ENCODE results near the gene SWAP70.
"Not testable (repeated sequence)": the region's sequence is repeated elsewhere in the genome, so short reads cannot be mapped to it uniquely, and the experiment has no call there.

The SWAP70 gene

DNA sequence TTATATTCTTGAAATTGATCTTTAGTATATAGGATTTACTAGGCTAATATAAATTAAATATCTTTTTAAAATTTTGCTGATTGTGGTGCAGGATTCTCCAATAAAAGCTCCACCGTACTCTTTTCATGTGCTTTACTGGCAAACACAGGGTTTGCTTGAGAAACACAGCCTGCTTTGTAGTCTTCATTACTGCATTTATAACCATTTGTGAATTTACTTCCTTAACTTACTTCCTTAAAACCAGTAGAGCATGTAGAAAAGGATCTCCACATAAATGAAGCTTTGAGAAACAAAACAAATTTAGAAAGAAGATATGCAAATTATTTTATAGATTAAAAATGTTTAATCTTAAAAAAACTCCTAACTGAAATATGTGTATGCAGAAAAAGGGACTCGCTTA lies 28.8 kb downstream of the SWAP70 start:
- no peak for DNase-seq (ENCODE audit: low read depth)

DNA sequence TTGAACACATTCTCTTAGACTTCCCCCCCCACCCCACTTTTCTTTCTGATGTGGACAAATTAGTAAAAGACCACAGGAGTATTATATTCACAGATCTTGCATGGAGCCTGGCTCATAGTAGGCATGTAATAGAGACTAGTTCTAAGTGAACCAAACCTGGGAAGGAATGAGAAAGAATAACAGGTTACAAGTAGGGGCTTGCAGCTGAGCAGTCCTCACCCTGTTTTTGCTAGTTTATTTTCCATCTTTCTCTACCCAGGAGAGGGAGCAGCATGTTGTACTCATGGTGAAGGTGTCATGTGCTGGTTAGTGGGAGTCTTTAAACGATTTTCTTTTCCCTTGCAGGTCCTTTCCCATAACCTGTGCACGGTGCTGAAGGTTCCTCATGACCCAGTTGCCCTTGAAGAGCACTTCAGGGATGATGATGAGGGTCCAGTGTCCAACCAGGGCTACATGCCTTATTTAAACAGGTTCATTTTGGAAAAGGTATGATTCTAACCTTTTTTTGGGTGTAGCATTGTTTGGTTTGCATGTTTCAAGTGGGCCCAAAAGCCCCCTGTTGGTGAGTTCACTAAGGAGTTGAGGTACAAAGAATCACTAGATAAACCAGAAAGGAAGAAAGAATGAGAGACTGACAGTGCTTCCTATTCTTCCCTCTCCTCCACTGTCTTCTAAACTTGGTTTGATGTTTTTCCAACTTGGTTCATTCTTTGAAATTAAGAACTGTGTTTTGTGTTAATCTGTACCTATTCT lies 30.1 kb downstream of the SWAP70 start:
- DNase-seq (ENCODE audit: low read depth), result no peak

DNA sequence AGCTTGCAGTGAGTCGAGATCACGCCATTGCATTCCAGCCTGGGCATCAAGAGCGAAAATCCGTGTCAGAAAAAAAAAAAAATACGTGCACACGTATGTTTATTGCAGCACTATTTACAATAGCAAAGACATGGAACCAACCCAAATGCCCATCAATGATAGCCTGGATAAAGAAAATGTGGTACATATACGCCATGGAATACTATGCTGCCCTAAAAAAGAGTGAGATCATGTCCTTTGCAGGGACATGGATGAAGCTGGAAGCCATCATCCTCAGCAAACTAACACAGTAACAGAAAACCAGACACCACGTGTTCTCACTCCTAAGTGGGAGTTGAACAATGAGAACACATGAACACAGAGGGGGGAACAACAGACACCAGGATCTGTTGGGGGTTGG lies 31.4 kb downstream of the SWAP70 start:
- not testable (repeated sequence) for DNase-seq (ENCODE audit: low read depth)

DNA sequence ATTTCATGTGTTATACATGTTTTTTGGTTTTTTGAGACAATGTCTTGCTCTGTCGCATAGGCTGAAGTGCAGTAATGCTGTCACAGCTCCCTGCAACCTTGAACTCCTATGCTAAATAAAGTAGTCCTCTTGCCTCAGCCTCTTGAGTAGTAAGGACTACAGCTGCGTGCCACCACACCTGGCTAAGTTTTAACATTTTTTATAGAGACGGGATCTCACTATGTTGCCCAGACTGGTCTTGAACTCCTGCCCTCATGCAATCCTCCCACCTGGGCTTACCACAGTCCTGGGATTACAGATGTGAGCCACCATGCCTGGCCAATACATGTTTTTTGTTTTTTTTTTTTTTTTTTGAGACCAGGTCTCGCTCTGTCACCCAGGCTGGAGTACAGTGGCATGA lies 33.9 kb downstream of the SWAP70 start:
- no peak for DNase-seq (ENCODE audit: low read depth)

DNA sequence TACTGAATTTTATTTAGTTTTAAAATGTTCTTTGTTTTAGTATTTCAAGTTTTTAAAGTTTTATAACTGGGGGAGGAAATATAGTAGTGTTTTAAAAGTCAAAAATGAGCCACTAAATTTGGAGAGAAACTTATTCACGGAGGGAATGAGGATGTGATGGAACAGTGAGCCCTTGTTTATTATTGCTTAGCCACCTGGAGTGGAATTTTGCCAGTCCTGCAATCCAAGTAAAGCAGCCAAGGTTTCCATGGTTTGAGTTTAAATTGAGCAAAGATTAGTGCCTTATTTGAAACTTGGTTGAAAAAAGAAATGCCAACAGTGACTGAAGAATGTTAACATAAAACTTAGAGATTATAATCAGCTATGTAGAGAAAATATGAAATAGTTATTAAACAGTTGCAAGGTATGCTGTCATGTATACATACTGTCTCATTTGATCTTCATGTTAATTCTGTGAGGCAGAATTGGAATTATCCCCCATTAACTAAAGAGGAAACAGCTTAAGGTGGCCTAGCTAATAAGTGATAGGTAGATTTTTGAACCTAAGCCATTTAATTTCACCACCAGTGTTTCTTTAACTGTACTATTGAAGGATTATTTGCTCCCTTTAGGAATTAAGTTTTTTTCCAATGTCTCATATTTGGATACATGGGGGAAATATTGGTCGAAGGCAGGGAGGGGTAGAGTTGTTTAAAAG lies 36.4 kb downstream of the SWAP70 start:
- no peak for DNase-seq (ENCODE audit: low read depth)

DNA sequence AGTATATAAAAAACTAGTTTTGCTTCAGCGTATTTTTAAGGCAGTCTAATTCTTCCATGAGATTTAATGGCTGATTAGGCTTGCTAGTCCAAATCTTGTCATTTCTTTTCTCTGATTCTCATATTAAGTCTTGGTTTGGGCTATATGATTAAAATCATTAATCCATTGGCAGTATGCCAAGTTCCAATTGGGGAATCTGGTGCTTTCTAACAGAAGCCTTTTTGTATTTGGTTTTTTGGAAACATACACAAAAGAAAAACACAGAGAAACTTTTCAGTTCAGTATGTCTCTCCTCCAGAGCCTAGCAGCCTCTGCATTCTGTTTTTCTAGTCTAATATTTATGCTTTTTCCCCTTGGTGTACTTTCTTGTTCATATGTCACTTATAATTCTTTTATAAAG lies 37.9 kb downstream of the SWAP70 start:
- no peak for DNase-seq (ENCODE audit: low read depth)

DNA sequence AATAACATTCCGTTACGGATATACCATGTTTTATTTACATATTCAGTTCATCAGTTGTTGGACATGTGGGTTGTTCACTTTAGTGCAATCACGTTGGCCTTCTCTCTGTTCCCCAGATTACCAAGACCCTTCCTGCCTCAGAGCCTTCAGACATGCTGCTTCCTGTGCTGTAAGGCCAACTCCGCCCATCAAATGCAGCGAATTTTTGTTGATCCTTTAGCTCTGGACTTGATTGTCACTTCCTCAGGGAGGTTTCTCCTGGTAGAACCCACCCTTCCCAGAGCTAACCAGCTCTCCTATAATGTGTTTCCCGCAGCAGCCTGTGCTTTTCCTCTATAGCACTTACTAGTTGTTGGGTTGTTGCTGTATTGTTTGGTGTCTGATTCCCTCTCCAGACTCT lies 39.4 kb downstream of the SWAP70 start:
- no peak for DNase-seq (ENCODE audit: low read depth)

DNA sequence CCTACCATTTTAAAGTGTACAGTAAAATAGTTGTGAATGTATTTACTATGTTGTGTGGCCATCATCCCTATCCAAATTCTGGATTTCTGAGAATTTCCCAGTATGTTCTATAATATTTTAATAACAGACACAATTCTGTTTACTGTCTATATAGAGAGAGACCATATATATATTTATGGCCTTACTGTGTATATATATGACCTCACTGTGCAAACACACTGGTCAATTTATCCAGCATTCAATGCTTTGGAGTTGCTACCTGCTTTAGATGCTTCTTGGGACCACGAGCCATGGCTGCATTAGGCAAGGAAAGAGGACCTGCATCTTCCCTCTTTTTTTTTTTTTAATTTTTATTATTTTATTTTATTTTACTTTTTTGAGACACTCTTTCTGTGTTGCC lies 40.2 kb downstream of the SWAP70 start:
- no peak for DNase-seq (ENCODE audit: low read depth)

DNA sequence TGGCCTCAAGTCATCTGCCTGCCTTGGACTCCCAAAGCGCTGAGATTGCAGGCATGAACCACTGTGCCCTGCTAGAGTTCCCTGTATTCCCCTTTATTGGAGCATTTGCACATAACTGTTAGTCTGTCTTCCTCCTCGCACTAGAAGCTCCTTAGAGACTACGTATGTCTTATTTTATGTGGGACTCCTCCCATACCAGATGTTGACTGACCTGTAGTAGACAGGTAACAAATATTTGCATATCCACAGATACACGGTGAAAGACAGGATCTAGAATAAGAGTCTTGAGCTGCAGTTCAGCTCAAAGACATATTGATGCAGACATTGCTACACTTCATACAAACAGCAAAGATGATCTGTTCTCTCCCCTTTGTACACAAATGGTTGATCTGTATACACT lies 40.7 kb downstream of the SWAP70 start:
- DNase-seq (ENCODE audit: low read depth), result no peak

DNA sequence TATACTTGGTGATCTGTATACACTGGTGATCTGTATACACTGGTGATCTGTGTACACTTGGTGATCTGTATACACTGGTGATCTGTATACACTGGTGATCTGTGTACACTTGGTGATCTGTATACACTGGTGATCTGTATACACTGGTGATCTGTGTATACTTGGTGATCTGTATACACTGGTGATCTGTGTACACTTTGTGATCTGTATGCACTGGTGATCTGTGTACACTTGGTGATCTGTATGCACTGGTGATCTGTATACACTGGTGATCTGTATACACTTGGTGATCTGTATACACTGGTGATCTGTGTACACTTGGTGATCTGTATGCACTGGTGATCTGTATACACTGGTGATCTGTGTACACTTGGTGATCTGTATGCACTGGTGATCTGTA lies 41.5 kb downstream of the SWAP70 start:
- not testable (repeated sequence) for DNase-seq (ENCODE audit: low read depth)

DNA sequence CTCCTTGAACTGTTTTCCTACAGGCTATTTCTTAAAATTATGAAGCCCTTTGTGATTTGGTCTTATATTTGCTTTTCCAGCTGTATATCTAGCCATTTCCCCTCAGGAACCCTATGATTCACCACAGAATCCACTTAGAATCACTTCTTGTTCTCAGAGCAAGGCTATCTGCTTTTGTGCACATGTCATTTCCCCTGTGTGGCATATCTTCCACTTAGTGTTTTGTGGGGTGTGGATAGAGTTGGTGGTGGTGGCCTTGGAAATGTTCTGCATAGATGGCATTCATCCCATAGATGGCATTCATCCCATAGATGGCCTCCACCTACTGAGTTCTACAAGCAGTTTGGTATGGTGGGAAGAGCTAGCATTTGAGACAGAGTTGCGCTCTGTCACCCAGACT lies 44.7 kb downstream of the SWAP70 start:
- DNase-seq (ENCODE audit: low read depth), result no peak

DNA sequence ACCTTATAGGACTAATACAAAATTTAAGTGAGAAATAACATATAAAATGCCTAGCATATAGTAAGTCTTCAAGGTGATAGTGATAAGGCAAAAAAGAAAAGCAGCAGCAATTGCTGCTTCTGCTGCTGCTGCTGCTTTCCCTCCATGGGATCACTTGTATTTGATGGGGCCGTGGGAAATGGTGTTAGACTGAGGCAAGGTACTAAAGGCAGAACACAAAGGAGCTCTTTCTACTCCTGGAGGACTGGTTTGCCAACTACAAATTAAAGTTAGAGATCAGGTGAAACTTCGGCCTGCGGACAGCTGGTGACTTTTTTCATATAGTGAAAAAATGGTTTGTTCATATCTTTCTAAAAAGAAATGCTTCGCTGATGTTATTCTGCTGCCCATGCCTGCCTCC lies 46.3 kb downstream of the SWAP70 start:
- DNase-seq (ENCODE audit: low read depth), result no peak

DNA sequence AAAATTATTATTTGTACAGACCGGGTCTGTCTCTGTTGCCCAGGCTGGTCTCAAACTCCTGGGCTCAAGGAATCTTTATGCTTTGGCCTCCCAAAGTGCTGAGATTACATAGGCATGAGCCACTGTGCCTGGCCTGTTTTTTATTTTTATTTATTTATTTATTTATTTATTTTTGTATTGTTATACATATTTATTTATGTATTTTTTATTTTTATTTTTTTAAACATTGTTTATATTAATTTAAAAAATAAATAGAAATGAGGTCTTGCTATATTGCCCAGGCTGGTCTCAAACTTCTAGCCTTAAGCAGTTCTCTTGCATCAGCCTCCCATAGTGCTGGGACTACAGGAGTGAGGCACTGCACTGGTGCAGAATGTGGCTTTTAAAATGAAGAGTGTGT lies 47.0 kb downstream of the SWAP70 start:
- DNase-seq (ENCODE audit: low read depth), result no peak

DNA sequence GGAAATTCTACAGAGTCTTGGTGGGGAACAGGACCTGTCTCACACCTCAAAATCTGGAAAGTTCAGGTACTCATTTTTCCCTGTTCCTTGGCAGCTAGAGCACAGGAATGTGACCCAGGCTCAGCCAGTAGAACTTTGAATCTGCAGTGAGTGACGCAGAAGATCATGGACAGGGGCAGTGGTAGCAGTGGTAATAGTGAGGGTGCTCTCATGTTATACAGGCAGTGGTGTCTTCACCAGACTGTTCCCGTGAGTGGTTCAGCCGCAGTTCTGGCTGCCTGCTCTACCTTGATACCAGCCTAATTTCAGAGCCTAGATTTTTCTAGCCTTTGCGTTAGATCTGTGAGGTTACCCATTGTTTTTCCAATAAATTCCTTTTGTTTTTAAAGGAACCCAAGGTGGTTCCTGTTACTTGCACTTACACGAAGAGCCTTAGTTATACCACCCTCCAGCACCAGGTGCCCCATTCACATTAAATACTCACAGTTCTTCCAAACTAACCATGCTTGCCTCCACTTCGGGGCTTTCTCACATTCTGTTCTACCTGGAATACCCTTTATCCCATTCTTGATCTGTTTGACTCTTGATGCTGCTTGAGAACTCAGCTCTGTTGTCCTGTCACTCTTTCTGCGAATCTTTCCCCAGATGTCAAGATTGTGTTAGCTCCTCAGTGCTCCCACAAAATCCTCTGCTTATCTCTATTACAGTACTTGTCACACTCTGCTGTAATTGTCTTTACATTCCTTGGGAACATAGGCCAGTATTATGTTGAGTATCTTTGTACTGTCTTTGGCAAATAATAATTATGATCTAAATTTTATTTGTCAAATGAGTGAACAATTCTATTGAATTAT lies 47.8 kb downstream of the SWAP70 start:
- DNase-seq (ENCODE audit: low read depth), result no peak

DNA sequence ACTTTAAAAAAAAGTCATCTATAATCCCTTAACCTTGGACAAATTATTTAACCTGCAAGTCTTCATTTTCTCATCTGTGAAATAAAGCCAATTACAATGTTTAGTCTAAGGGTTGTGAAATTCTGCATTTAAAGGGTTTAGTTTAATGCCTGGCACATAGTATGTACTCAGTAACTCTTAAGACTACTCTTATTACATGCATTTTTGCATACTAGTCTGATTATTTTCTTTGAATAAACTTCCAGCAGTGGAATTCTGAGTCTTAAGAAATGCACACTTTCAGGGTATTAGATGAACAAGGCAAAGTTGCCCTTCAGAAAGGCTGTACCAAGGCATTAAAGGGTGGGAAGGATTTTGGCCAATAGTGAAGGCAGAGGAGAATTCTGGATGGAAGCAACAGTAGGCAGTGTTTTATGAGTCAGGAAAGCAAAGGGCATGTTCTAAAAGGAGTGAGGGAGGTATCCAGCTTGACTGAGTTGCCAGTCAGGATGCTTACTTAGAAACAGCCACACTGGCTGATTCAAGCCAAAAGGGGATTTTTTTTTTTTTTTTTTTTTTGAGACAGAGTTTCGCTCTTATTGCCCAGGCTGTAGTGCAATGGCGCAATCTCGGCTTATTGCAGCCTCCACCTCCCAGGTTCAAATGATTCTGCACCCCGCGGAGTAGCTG lies 50.5 kb downstream of the SWAP70 start:
- DNase-seq (ENCODE audit: low read depth), result no peak

DNA sequence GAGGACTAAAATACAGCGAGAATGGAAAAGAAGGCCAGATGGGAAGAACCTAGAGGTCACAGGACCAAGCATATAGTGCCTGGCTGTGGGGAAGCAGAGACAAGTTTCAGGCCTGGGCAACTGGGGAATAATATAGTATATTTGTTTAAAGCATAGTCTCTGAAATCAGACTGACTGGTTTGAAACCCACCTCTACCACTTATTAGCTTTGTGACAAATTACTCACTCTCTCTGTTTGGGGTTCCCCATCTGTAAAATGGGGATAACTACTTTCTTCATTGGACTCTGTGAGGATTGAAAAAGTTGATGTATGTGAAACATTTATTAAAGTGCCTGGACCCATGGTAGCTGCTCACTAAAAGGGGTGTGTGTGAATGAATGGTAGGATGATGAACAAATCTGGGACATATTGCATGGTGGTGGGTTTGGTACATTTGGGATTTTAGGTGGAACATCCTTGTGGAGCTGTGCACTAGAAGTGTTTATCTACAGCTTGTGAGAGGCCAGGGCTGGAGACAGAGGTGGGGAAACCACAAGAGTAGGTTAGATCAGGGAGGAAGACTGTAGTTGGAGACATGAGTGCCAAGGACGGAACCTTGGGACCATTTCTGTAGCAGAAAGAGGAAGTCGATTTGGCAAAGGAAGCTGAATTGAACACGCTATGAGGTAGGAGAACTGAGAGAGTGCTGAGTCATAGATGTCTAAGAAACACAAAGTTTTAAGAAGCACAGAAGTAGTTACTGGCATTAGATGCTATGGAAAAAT lies 52.6 kb downstream of the SWAP70 start:
- no peak for DNase-seq (ENCODE audit: low read depth)

DNA sequence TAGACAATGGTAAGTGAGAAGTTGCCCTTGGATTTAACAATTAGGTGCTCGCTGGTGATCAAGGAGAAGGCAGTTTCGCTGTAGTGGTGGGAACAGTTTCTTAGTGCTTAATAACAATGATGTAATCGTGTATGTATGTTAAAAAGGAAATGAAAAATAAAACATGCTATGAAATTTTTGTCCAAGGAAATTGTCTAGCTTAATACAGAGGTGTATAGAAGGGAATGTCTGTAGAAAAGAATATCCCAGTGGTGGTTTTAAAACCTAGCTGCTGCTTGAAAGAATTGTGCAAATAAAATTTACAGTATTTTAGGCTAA lies 53.1 kb downstream of the SWAP70 start:
- DNase-seq (ENCODE audit: low read depth), result no peak

DNA sequence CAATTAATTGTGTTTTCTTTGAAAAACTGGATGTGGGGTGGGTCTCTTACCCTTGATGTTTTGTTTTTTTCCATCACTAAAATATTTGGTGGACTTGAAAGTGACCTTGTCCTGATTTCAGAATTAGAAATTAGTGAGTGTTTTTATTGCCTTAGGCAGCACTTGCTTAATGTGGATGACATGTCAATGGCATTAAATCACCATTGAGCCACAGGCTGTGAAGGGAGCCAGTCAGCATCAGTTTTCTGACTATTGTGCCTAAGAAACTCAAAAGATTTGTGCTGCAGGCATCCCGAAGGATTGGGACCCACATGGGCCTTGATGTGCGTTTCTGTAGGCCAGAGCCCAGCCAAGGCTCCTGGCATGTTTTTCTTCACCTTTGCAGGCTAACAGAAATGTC lies 53.8 kb downstream of the SWAP70 start:
- no peak for DNase-seq (ENCODE audit: low read depth)

DNA sequence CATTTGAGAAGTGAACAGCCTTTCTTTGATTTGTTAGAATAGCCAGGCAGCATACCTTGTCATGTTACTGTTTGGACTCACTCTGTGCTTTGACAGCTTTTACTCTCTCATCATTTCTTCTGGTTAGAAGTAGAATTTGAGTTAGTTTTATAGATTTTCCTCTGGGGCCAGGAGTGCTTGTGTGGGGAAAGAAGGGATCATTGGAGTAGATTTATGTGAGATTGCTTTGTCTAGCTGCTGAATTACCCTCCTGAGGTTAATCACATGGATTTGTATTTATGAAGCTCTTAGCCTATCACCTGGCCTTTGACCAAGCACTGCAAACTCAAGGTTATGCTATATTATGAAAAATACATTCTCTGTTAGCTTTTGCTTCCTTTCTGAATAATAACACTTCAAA lies 54.3 kb downstream of the SWAP70 start:
- DNase-seq (ENCODE audit: low read depth), result no peak

DNA sequence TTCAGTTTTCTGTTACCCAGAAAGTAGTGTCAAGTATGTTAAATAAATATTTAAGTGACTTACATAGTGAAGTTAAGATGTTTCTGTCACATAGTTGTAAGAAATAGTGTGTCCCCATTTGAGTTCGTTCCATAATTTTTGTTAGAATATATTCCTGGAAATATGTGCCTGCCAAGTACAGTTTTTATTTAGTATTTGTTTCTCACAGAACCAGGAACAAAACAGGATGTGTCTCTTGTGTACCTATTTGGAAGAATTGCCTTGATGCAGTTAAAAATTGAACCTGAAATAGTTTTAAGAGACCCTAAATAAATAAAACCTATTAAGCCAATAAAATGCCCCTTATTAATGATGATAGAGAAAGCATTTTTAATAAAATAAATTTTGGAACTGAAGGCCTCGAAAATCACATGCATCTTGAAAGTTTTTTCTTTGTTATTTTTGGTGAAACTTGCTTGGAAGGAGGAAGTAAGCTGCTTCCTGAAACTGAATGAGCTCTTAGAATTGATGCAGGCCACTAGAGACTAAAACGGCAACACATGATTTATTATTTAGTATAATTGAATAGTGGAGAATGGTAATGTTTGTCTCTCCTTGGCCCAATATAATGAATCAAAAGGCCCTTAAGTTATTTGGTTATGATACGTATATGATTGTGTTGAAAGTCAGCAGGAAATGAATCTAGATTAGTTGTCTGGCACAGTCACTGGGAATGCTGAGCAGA lies 55.9 kb downstream of the SWAP70 start:
- no peak for DNase-seq (ENCODE audit: low read depth)

DNA sequence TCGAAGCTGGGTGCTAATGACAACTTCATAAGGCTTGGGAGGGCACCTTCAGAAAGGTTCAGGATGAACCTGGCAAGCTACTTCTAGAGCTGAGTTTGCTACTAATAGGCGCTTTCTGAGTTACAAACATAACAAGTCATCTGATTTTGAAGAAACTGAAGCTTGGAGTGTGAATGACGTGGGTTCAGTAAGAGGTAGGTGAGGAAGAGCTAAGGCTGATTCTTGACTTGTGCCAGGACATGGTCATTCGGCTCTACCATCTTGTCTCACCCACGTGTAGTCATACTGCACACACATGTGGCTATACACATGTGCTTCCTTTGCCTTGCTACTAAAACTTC lies 56.4 kb downstream of the SWAP70 start:
- no peak for DNase-seq (ENCODE audit: low read depth)
